Activated CD4-positive, alpha-beta memory T cell treated with anti-CD3 and anti-CD28 coated beads, Interleukin-2, amount 10 ng/mL, durations not matched to agents 7 days and 5 days (primary cell): ENCODE data around the gene ITGA3. TPM values are rescaled to one million over a fixed set of nuclear protein-coding genes. Genes with fewer than 3 reads are reported as not detected.
A peak's percentile ranks its signal among the peaks of the same experiment; 100 is the strongest.

Experiments
- CTCF ChIA-PET: fragments of 350-600 bp; sonication (Branson Sonifier 250); formaldehyde crosslinking; loops from one replicate; lab custom pipeline; 2021; ENCODE audit warnings: antibody characterized with exemption, inconsistent platforms; lab: Charles Lee
- POLR2A ChIA-PET: fragments of 350-600 bp; sonication (Branson Sonifier 250); formaldehyde crosslinking; loops from one replicate; lab custom pipeline; 2021; ENCODE audit warnings: antibody characterized with exemption; lab: Charles Lee
- DNase-seq: peaks from one replicate; pipeline ENCODE4 v3.0.0-alpha.2; 2020
- H3K27ac Mint-ChIP-seq: one replicate; pipeline ENCODE4 v1.8.0; 2021; ENCODE audit warnings: mild to moderate bottlenecking, mixed read lengths
- H3K27me3 Mint-ChIP-seq: one replicate; pipeline ENCODE4 v1.8.0; 2021; ENCODE audit warnings: mixed read lengths
- H3K36me3 Mint-ChIP-seq: one replicate; pipeline ENCODE4 v1.8.0; 2021; ENCODE audit warnings: low read depth, mixed read lengths
- H3K4me1 Mint-ChIP-seq: one replicate; pipeline ENCODE4 v1.8.0; 2021; ENCODE audit warnings: mixed read lengths
- H3K4me3 Mint-ChIP-seq: one replicate; pipeline ENCODE4 v1.8.0; 2021; ENCODE audit warnings: mild to moderate bottlenecking, mixed read lengths
- H3K9me3 Mint-ChIP-seq: one replicate; pipeline ENCODE4 v1.8.0; 2021; ENCODE audit warnings: mixed read lengths
- total RNA-seq, 2 experiments: library from RNA; stranded (reverse); gene quantifications; one replicate each; pipeline ENCODE4 v1.2.3, GENCODE V29; 2021

ITGA3 gene
- total RNA-seq, 2 experiments from 2014 or later: 12.5 to 13.4 TPM

- Mint-ChIP-seq H3K4me1 (peaks cover 47% of the 10 kb centered on the region), H3K9me3 (no peaks in the 10 kb centered on the region), H3K36me3 (no peaks in the 10 kb centered on the region)
These were observed 6.9 kb upstream of the ITGA3 start for GRCh38 chr17:50048988-50049387.

GRCh38 chr17:50049636-50050035, 6.3 kb upstream of the ITGA3 start:
- DNase-seq: no peak
- Mint-ChIP-seq H3K27me3 (peaks cover 5% of the 10 kb centered on the region), H3K9me3 (no peaks in the 10 kb centered on the region), H3K4me1 (peaks cover 49% of the 10 kb centered on the region), H3K4me3 (no peak overlapping the region), H3K36me3 (no peaks in the 10 kb centered on the region), H3K27ac (no peak overlapping the region)
- CTCF ChIA-PET: no interaction called here
- POLR2A ChIA-PET: no interaction called here

More at GRCh38 chr17:50048988-50049387, 6.9 kb upstream of the ITGA3 start:
- no peak overlapping the region for H3K27ac Mint-ChIP-seq
- DNase-seq: no peak
- peaks cover 5% of the 10 kb centered on the region for H3K27me3 Mint-ChIP-seq
- H3K4me3 Mint-ChIP-seq: no peak overlapping the region
- ChIA-PET POLR2A (no interaction called here), CTCF (no interaction called here)

- H3K4me3 Mint-ChIP-seq: no peak overlapping the region
- ChIA-PET POLR2A (no interaction called here), CTCF (no interaction called here)
- peaks cover 6% of the 10 kb centered on the region for H3K27me3 Mint-ChIP-seq
- no peak for DNase-seq
- H3K9me3 Mint-ChIP-seq: no peaks in the 10 kb centered on the region
- no peaks in the 10 kb centered on the region for H3K36me3 Mint-ChIP-seq
- peaks cover 56% of the 10 kb centered on the region for H3K4me1 Mint-ChIP-seq
- peak overlapping the region; percentile 83 for H3K27ac Mint-ChIP-seq
These were observed 5.4 kb upstream of the ITGA3 start for GRCh38 chr17:50050431-50051032.

- peak overlapping the region; percentile 83 for H3K27ac Mint-ChIP-seq
- no peaks in the 10 kb centered on the region for H3K36me3 Mint-ChIP-seq
- POLR2A ChIA-PET: no interaction called here
- peaks cover 56% of the 10 kb centered on the region for H3K4me1 Mint-ChIP-seq
- H3K9me3 Mint-ChIP-seq: no peaks in the 10 kb centered on the region
- H3K27me3 Mint-ChIP-seq: peaks cover 6% of the 10 kb centered on the region
- CTCF ChIA-PET: interaction anchor here (0.6 kb wide), 1 partner anchor 671 kb away, joined by 3 read pairs; no protein-coding TSS in a partner anchor
- peak; percentile 78 for DNase-seq
- H3K4me3 Mint-ChIP-seq: peak overlapping the region; percentile 8
These were observed 4.8 kb upstream of the ITGA3 start for GRCh38 chr17:50051082-50051576.

GRCh38 chr17:50051606-50052005, 4.3 kb upstream of the ITGA3 start:
- peak overlapping the region; percentile 83 for H3K27ac Mint-ChIP-seq
- peaks cover 58% of the 10 kb centered on the region for H3K4me1 Mint-ChIP-seq
- H3K27me3 Mint-ChIP-seq: peaks cover 7% of the 10 kb centered on the region
- no peaks in the 10 kb centered on the region for H3K36me3 Mint-ChIP-seq
- ChIA-PET POLR2A (no interaction called here), CTCF (interaction anchor here (0.5 to 1.2 kb wide), 3 partner anchors 42 to 1377 kb away, joined by 3 read pairs; no protein-coding TSS in a partner anchor)
- peak overlapping the region; percentile 8 for H3K4me3 Mint-ChIP-seq
- no peaks in the 10 kb centered on the region for H3K9me3 Mint-ChIP-seq
- no peak for DNase-seq

- H3K4me1 Mint-ChIP-seq: peaks cover 63% of the 10 kb centered on the region
- ChIA-PET CTCF (interaction anchor here (0.5 to 1.2 kb wide), 4 partner anchors 41 to 1377 kb away, joined by 3 read pairs; partner anchors contain the start of gene PPP1R9B), POLR2A (no interaction called here)
- no peaks in the 10 kb centered on the region for H3K36me3 Mint-ChIP-seq
- H3K27me3 Mint-ChIP-seq: peaks cover 7% of the 10 kb centered on the region
- no peak overlapping the region for H3K4me3 Mint-ChIP-seq
- H3K27ac Mint-ChIP-seq: no peak overlapping the region
- H3K9me3 Mint-ChIP-seq: no peaks in the 10 kb centered on the region
- DNase-seq: no peak
These were observed 3.6 kb upstream of the ITGA3 start for GRCh38 chr17:50052241-50052796.

GRCh38 chr17:50052822-50053653, 2.9 kb upstream of the ITGA3 start:
- Mint-ChIP-seq H3K36me3 (no peaks in the 10 kb centered on the region), H3K27me3 (peaks cover 11% of the 10 kb centered on the region), H3K27ac (no peak overlapping the region), H3K4me1 (peaks cover 62% of the 10 kb centered on the region), H3K4me3 (no peak overlapping the region), H3K9me3 (no peaks in the 10 kb centered on the region)
- CTCF ChIA-PET: interaction anchor here (0.9 to 1.6 kb wide), 3 partner anchors 41 to 173 kb away, joined by 3 read pairs; no protein-coding TSS in a partner anchor
- no peak for DNase-seq
- POLR2A ChIA-PET: no interaction called here

GRCh38 chr17:50053654-50053960, 2.3 kb upstream of the ITGA3 start:
- Mint-ChIP-seq H3K4me3 (no peak overlapping the region), H3K27me3 (peaks cover 11% of the 10 kb centered on the region), H3K27ac (no peak overlapping the region), H3K4me1 (peaks cover 62% of the 10 kb centered on the region), H3K9me3 (no peaks in the 10 kb centered on the region), H3K36me3 (no peaks in the 10 kb centered on the region)
- DNase-seq: no peak
- CTCF ChIA-PET: interaction anchor here (1.0 to 1.6 kb wide), 2 partner anchors 34 to 41 kb away, joined by 3 read pairs; no protein-coding TSS in a partner anchor
- POLR2A ChIA-PET: no interaction called here

- Mint-ChIP-seq H3K4me1 (peaks cover 56% of the 10 kb centered on the region), H3K36me3 (no peaks in the 10 kb centered on the region), H3K9me3 (no peaks in the 10 kb centered on the region), H3K27ac (peak overlapping the region; percentile 24), H3K4me3 (peak overlapping the region; percentile 88), H3K27me3 (peaks cover 8% of the 10 kb centered on the region)
- no peak for DNase-seq
- CTCF ChIA-PET: interaction anchor here (1.4 to 3.1 kb wide), 4 partner anchors 9 to 39 kb away, joined by 3 to 14 read pairs (median 8); partner anchors contain the start of gene PDK2
- POLR2A ChIA-PET: no interaction called here
These were observed 870 bp upstream of the ITGA3 start for GRCh38 chr17:50055055-50055425.

- H3K4me1 Mint-ChIP-seq: peaks cover 43% of the 10 kb centered on the region
- CTCF ChIA-PET: interaction anchor here (0.5 to 3.1 kb wide), 11 partner anchors 22 to 1266 kb away, joined by 3 to 14 read pairs (median 4); partner anchors contain the start of genes PDK2 and PPP1R9B
- H3K9me3 Mint-ChIP-seq: no peaks in the 10 kb centered on the region
- DNase-seq: peak; percentile 71
- H3K27ac Mint-ChIP-seq: no peak overlapping the region
- peak overlapping the region; percentile 88 for H3K4me3 Mint-ChIP-seq
- peaks cover 8% of the 10 kb centered on the region for H3K27me3 Mint-ChIP-seq
- POLR2A ChIA-PET: interaction anchor here (1.2 to 1.9 kb wide), 3 partner anchors 28 to 93 kb away, joined by 3 to 8 read pairs (median 4); no protein-coding TSS in a partner anchor
- H3K36me3 Mint-ChIP-seq: no peaks in the 10 kb centered on the region
These were observed 479 bp downstream of the ITGA3 start for GRCh38 chr17:50056217-50056960.

GRCh38 chr17:50056961-50057330, 1.0 kb downstream of the ITGA3 start:
- POLR2A ChIA-PET: interaction anchor here (1.2 to 1.9 kb wide), 2 partner anchors 29 to 37 kb away, joined by 4 to 8 read pairs; no protein-coding TSS in a partner anchor
- Mint-ChIP-seq H3K27me3 (peaks cover 8% of the 10 kb centered on the region), H3K4me1 (peaks cover 37% of the 10 kb centered on the region), H3K4me3 (peak overlapping the region; percentile 88), H3K27ac (no peak overlapping the region), H3K9me3 (no peaks in the 10 kb centered on the region), H3K36me3 (no peaks in the 10 kb centered on the region)
- CTCF ChIA-PET: interaction anchor here (0.5 to 3.1 kb wide), 10 partner anchors 21 to 175 kb away, joined by 3 to 14 read pairs (median 5); partner anchors contain the start of genes PDK2 and PPP1R9B
- DNase-seq: no peak

GRCh38 chr17:50057521-50057991, 1.6 kb downstream of the ITGA3 start:
- H3K27ac Mint-ChIP-seq: no peak overlapping the region
- no peaks in the 10 kb centered on the region for H3K9me3 Mint-ChIP-seq
- H3K36me3 Mint-ChIP-seq: no peaks in the 10 kb centered on the region
- POLR2A ChIA-PET: interaction anchor here (1.9 kb wide), 1 partner anchor 36 kb away, joined by 8 read pairs; no protein-coding TSS in a partner anchor
- peaks cover 8% of the 10 kb centered on the region for H3K27me3 Mint-ChIP-seq
- peak overlapping the region; percentile 88 for H3K4me3 Mint-ChIP-seq
- CTCF ChIA-PET: interaction anchor here (1.2 to 3.1 kb wide), 5 partner anchors 23 to 36 kb away, joined by 4 to 14 read pairs (median 5); partner anchors contain the start of gene PDK2
- H3K4me1 Mint-ChIP-seq: peaks cover 31% of the 10 kb centered on the region
- no peak for DNase-seq
